Mesenchymal stem cell (in vitro differentiated cells and primary cell): ENCODE measurements around the gene GRIN2C.

Experiments
- DNase-seq: peaks from one replicate; pipeline ENCODE4 v3.0.0-alpha.2; 2013
- H2AFZ ChIP-seq: one replicate; pipeline ENCODE4 v1.6.1; 2013; ENCODE audit warnings: low read depth, mild to moderate bottlenecking, control low read depth, inconsistent platforms, low read length, moderate library complexity
- H2AK5ac ChIP-seq: 2 replicates; pipeline ENCODE4 v1.6.1; 2013; ENCODE audit warnings: low read length, moderate library complexity, mild to moderate bottlenecking, inconsistent platforms; ENCODE audit not compliant: severe bottlenecking
- H2BK120ac ChIP-seq: one replicate; pipeline ENCODE4 v1.6.1; 2013; ENCODE audit warnings: low read depth, mild to moderate bottlenecking, inconsistent platforms, low read length, moderate library complexity
- H2BK12ac ChIP-seq, 2 experiments: one replicate each; pipeline ENCODE4 v1.6.1; 2013; ENCODE audit warnings: inconsistent platforms in 2 of 2, low read length in 2 of 2, mild to moderate bottlenecking in 2 of 2, moderate library complexity in 2 of 2, control low read depth in 1 of 2
- H2BK15ac ChIP-seq: one replicate; pipeline ENCODE4 v1.6.1; 2013; ENCODE audit warnings: mild to moderate bottlenecking, low read depth, inconsistent platforms; ENCODE audit not compliant: poor library complexity, severe bottlenecking
- H2BK5ac ChIP-seq: 2 replicates; pipeline ENCODE4 v1.6.1; 2013; ENCODE audit warnings: low read depth, mild to moderate bottlenecking, low read length, control low read depth, inconsistent platforms; ENCODE audit not compliant: poor library complexity, severe bottlenecking
- H3K14ac ChIP-seq, 2 experiments: one replicate each; pipeline ENCODE4 v1.6.1; 2013; ENCODE audit warnings: inconsistent platforms in 2 of 2, low read length in 2 of 2, control low read depth in 1 of 2, mild to moderate bottlenecking in 1 of 2, moderate library complexity in 1 of 2
- H3K18ac ChIP-seq, 2 experiments: one replicate each; pipeline ENCODE4 v1.6.1; 2013; ENCODE audit warnings: inconsistent platforms in 2 of 2, low read length in 2 of 2, control low read depth in 1 of 2, low read depth in 1 of 2, mild to moderate bottlenecking in 1 of 2
- H3K23ac ChIP-seq, 2 experiments: one replicate each; pipeline ENCODE4 v1.6.1; 2013; ENCODE audit warnings: inconsistent platforms in 2 of 2, low read length in 2 of 2, mild to moderate bottlenecking in 2 of 2, moderate library complexity in 2 of 2, control low read depth in 1 of 2
- H3K27ac ChIP-seq: 2 replicates; pipeline ENCODE4 v1.5.1; 2013; ENCODE audit warnings: mild to moderate bottlenecking, moderate library complexity, low read length, control low read depth, inconsistent platforms; ENCODE audit not compliant: poor library complexity, severe bottlenecking
- H3K27me3 ChIP-seq, 2 experiments: 2 replicates each; pipeline versions ENCODE4 v1.6.1 to v1.7.0; 2013; ENCODE audit warnings: low read length in 2 of 2, mild to moderate bottlenecking in 2 of 2, moderate library complexity in 2 of 2, control low read depth in 1 of 2, inconsistent platforms in 1 of 2; ENCODE audit not compliant: control insufficient read depth in 1 of 2, insufficient read depth in 1 of 2
- H3K36me3 ChIP-seq, 2 experiments: 2 replicates each; pipeline versions ENCODE4 v1.6.1 to v1.7.0; 2013; ENCODE audit warnings: low read length in 2 of 2, control low read depth in 1 of 2, inconsistent platforms in 1 of 2, low read depth in 1 of 2, mild to moderate bottlenecking in 1 of 2; ENCODE audit not compliant: insufficient read depth in 2 of 2, control insufficient read depth in 1 of 2
- H3K4ac ChIP-seq, 2 experiments: one replicate each; pipeline ENCODE4 v1.6.1; 2013; ENCODE audit warnings: inconsistent platforms in 2 of 2, low read length in 2 of 2, mild to moderate bottlenecking in 2 of 2, moderate library complexity in 2 of 2, control low read depth in 1 of 2, low read depth in 1 of 2
- H3K4me1 ChIP-seq: 2 replicates; pipeline ENCODE4 v1.6.1; 2013; ENCODE audit warnings: low read depth, low read length, control low read depth; ENCODE audit not compliant: control insufficient read depth, insufficient read depth
- H3K4me2 ChIP-seq: 2 replicates; pipeline ENCODE4 v1.6.1; 2013; ENCODE audit warnings: low read length, mild to moderate bottlenecking, inconsistent platforms; ENCODE audit not compliant: poor library complexity, severe bottlenecking
- H3K4me3 ChIP-seq, 2 experiments: 2 replicates each; pipeline versions ENCODE4 v1.5.1 to v1.7.0; 2013; ENCODE audit warnings: low read length in 2 of 2, mild to moderate bottlenecking in 2 of 2, control low read depth in 1 of 2, low read depth in 1 of 2; ENCODE audit not compliant: insufficient read depth in 1 of 2
- H3K79me1 ChIP-seq: replicated peaks from 2 replicates; pipeline ENCODE4 v1.6.1; 2013; ENCODE audit warnings: mild to moderate bottlenecking, control low read depth, low read length, inconsistent platforms; ENCODE audit not compliant: poor library complexity, severe bottlenecking
- H3K9ac ChIP-seq: 2 replicates; pipeline ENCODE4 v1.7.0; 2013; ENCODE audit warnings: mild to moderate bottlenecking, low read length, moderate library complexity
- H3K9me3 ChIP-seq: 2 replicates; pipeline ENCODE4 v1.7.0; 2013; ENCODE audit warnings: mild to moderate bottlenecking, low read length; ENCODE audit not compliant: control insufficient read depth
- H4K8ac ChIP-seq: one replicate; pipeline ENCODE4 v1.6.1; 2013; ENCODE audit warnings: inconsistent platforms, mild to moderate bottlenecking, low read length, moderate library complexity
- H4K91ac ChIP-seq: one replicate; pipeline ENCODE4 v1.6.1; 2013; ENCODE audit warnings: mild to moderate bottlenecking, low read length, inconsistent platforms
- WGBS: methylation state at CpG from one replicate; pipeline ENCODE4 v1.1.7; 2013; ENCODE audit warnings: mixed read lengths; 5-methylcytosine and 5-hydroxymethylcytosine counted together

The GRIN2C gene

GRCh38 chr17:74819801-74820436 lies 39.8 kb downstream of the GRIN2C start:
- Histone ChIP-seq H3K27me3 (no peaks in the 10 kb centered on the region), H3K23ac (no peak overlapping the region)

GRCh38 chr17:74818291-74818938 lies 41.3 kb downstream of the GRIN2C start:
- Histone ChIP-seq H2AFZ (no peak overlapping the region), H3K4me2 (no peak overlapping the region), H2BK120ac (no peak overlapping the region), H3K4me3 (no peak overlapping the region), H4K91ac (no peak overlapping the region), H4K8ac (no peak overlapping the region), H3K9me3 (no peaks in the 10 kb centered on the region), H3K9ac (no peak overlapping the region), H2BK15ac (no peak overlapping the region), H2AK5ac (no peak overlapping the region), H3K23ac (no peak overlapping the region), H3K4ac (no peak overlapping the region), H3K18ac (no peak overlapping the region), H3K36me3 (peaks cover 26 to 57% of the 10 kb centered on the region in 2 experiments), H3K27me3 (no peaks in the 10 kb centered on the region), H2BK5ac (no peak overlapping the region), H3K79me1 (no peaks in the 10 kb centered on the region), H2BK12ac (no peak overlapping the region), H3K4me1 (peaks cover 4% of the 10 kb centered on the region), H3K27ac (no peak overlapping the region), H3K14ac (no peak overlapping the region)
- 91% methylated on average over 16 of the region's 16 CpGs for WGBS
- DNase-seq = no peak

More at GRCh38 chr17:74819801-74820436, 39.8 kb downstream of the GRIN2C start:
- Histone ChIP-seq H3K27ac (no peak overlapping the region), H3K4ac (no peak overlapping the region), H3K18ac (no peak overlapping the region), H3K4me3 (no peak overlapping the region), H3K36me3 (peaks cover 29 to 68% of the 10 kb centered on the region in 2 experiments), H2AFZ (no peak overlapping the region), H3K4me1 (peaks cover 4% of the 10 kb centered on the region), H2BK12ac (no peak overlapping the region), H4K91ac (no peak overlapping the region), H3K4me2 (no peak overlapping the region), H2AK5ac (no peak overlapping the region), H2BK15ac (no peak overlapping the region), H2BK5ac (no peak overlapping the region), H3K9ac (no peak overlapping the region), H3K14ac (no peak overlapping the region), H3K9me3 (no peaks in the 10 kb centered on the region), H3K79me1 (no peaks in the 10 kb centered on the region), H4K8ac (no peak overlapping the region), H2BK120ac (no peak overlapping the region)
- 98% methylated on average over 15 of the region's 16 CpGs for WGBS
- no peak for DNase-seq

GRCh38 chr17:74816905-74817620 lies 42.6 kb downstream of the GRIN2C start:
- Histone ChIP-seq H3K4me1 (peaks cover 9% of the 10 kb centered on the region), H3K79me1 (no peaks in the 10 kb centered on the region), H3K27me3 (no peaks in the 10 kb centered on the region), H2AFZ (no peak overlapping the region), H2BK12ac (no peak overlapping the region), H3K9ac (no peak overlapping the region), H3K27ac (no peak overlapping the region), H2BK120ac (no peak overlapping the region), H3K4me2 (no peak overlapping the region), H4K8ac (no peak overlapping the region), H3K23ac (no peak overlapping the region), H2AK5ac (no peak overlapping the region), H3K4ac (no peak overlapping the region), H3K14ac (no peak overlapping the region), H3K4me3 (no peak overlapping the region), H4K91ac (no peak overlapping the region), H2BK15ac (no peak overlapping the region), H3K36me3 (peaks cover 26 to 53% of the 10 kb centered on the region in 2 experiments), H2BK5ac (no peak overlapping the region), H3K9me3 (no peaks in the 10 kb centered on the region), H3K18ac (no peak overlapping the region)
- WGBS = 97% methylated on average over 14 of the region's 18 CpGs
- DNase-seq = no peak
